Fibroblast of skin of back (primary cell): ENCODE results near the gene QSOX1.

Experiments
- DNase-seq: peaks from one replicate; pipeline ENCODE4 v3.0.0-alpha.2; 2013

The QSOX1 gene

GRCh38 chr1:180171691-180172090 lies 17.0 kb downstream of the QSOX1 start:
- no peak for DNase-seq

DNA sequence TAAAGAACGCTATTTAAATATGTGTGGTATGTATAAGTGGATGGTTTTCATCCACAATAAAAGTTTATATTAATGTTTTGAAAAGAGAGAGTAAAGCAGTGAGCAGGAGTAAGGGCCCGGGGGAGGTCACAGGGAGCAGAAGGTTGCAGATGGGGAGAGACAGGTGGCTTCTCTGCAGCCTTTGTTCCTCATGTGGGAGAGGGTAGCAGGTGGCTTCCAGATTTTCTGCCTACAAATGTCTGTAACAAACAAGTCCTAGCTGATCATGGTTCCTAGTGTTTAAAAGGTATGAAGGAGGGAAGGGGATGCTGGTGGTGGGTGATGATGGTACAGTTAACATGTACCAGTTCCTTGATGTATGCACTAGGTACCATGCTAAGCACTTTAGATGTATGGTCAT lies 18.8 kb downstream of the QSOX1 start:
- no peak for DNase-seq

GRCh38 chr1:180173952-180174351 lies 19.3 kb downstream of the QSOX1 start:
- no peak for DNase-seq

GRCh38 chr1:180175291-180175690 lies 20.6 kb downstream of the QSOX1 start:
- DNase-seq = no peak

- DNase-seq = no peak
Observed at GRCh38 chr1:180175806-180176205, 21.1 kb downstream of the QSOX1 start.

- DNase-seq = no peak
Observed at GRCh38 chr1:180176965-180177364, 22.3 kb downstream of the QSOX1 start.

DNA sequence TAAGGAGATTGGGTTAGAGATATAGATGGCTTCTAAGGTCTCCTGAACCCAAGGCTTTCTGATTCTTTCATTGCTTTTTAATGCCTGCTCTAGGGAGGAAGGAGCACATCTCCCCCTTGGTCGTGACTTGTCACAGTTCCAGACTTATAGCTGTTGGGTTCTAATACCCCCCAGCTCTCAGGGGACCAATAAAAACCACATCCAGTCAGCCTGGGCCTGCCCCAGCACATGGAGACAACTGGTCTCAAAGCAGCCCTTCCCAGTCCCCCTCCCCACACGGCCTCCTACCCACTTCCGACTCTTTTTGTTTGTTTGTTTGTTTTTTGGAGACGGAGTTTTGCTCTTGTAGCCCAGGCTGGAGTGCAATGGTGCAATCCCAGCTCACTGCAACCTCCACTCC lies 23.3 kb downstream of the QSOX1 start:
- no peak for DNase-seq

- peak; percentile 46 for DNase-seq
Observed at GRCh38 chr1:180178511-180179161, 24.0 kb downstream of the QSOX1 start.

- no peak for DNase-seq
Observed at GRCh38 chr1:180179162-180179957, 24.7 kb downstream of the QSOX1 start.

DNA sequence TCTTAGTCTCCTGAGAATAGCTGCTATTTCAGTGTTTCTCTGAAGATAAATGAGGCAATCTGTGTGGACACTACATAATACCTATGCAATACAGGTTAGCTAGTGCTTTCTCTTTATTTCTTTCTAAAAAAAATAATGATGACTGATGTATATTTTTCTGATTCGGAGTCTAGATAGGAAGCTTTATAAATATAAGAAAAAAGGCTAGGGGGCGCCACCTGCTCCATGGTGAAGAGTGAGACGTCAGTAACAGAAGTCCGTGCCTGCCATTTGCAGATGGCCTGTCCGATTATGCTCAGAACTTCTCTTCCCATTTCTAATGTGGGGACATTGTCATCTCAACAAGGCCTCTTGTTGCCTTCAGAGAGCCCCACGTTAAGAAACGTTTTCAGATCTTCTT lies 26.4 kb downstream of the QSOX1 start:
- DNase-seq = peak; percentile 40

DNA sequence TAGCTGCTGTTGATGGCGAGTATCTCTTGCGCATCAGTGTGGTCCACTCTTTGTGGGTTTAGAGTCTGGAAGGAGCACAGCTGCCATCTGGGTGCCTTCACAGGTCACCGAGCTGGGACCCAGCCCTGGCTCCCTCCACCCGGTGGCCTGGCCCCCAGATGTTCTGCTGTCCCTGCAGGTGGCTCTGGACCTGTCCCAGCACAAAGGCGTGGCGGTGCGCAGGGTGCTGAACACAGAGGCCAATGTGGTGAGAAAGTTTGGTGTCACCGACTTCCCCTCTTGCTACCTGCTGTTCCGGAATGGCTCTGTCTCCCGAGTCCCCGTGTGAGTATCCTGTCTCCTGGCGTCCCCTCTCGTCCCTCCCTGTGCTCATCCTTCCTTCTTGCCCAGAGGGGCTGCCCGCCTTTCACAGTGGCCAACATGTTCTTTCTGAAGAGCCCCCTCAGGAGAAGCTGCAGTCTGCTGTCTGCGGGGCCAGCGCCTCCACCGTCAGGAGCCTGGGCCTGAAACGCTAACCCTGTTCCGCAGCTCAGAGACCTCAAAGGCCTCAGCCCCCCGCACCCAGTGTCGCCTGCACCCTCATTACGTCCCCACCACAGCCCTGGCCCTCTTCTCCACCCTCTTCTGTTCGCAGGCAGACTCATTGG lies 27.4 kb downstream of the QSOX1 start:
- no peak for DNase-seq

GRCh38 chr1:180182643-180183311 lies 28.1 kb downstream of the QSOX1 start:
- no peak for DNase-seq

DNA sequence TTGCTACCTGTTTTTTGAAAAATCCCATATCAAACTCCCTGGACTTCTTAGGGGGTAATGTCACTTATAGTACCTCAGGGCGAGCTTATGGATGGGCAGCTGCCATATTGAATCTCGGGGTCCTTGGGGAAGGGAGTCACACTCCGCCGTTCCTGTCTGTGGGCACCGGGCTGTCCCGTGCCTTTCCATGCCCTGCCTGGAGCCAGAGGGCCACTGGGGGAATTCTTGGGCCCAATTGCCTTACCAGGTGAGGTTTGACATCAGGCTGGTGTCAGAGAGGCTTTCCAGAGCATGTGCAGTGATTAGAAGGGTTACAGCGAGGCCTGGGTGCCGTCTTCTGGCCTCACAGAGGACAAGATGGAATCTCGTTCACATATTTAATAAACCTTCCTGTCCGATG lies 28.8 kb downstream of the QSOX1 start:
- DNase-seq = no peak

GRCh38 chr1:180184041-180184440 lies 29.4 kb downstream of the QSOX1 start:
- no peak for DNase-seq

- DNase-seq = no peak
Observed at GRCh38 chr1:180185281-180185680, 30.6 kb downstream of the QSOX1 start.

DNA sequence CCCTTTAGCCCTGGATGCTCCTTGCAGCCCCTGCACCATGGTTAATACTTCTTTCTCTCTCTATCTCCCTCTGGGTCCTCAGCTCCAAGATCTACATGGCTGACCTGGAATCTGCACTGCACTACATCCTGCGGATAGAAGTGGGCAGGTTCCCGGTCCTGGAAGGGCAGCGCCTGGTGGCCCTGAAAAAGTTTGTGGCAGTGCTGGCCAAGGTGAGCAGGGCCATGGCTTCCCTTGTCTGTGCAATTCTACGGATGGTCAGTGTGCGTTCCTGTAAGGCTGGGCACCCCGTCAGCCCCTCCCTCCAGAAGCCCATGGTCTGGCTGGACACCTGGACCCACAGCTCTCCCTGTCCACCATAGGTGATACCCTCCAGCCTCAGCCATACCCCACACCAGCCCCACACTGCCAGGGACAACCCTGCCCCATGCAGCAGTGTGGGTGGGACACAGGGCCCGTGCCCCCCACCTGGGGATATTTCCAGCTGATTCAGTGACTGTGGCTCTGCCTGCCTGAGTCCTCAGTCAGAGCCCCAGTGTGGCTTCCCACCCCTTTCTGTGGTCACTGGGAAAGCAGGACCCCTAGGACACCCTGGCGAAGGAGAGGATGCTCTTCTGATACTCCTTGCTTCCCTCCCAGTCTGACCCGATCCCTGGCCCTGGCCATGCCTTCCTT lies 31.4 kb downstream of the QSOX1 start:
- DNase-seq = no peak

DNA sequence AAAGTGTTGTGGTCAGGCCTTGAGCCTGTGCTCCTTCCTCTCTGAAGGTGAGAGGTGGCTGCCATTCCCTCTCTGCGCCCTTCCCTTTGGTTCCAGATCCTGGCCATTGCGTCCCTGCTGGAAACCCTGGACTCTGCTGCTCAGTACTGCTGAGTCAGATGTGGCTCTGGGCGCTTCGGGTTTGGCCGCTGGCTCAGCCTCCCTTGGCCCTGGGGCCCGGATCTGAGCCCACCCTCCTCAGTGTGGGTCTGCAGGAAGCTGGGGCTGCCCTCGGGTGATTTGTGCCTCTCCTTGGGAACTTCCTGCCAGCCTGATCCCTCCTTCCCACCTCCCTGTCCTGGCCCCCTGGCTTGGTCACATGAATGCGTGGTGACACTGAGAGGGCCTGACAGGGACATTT lies 32.2 kb downstream of the QSOX1 start:
- DNase-seq = no peak

- DNase-seq = no peak
Observed at GRCh38 chr1:180187626-180188025, 33.0 kb downstream of the QSOX1 start.

DNA sequence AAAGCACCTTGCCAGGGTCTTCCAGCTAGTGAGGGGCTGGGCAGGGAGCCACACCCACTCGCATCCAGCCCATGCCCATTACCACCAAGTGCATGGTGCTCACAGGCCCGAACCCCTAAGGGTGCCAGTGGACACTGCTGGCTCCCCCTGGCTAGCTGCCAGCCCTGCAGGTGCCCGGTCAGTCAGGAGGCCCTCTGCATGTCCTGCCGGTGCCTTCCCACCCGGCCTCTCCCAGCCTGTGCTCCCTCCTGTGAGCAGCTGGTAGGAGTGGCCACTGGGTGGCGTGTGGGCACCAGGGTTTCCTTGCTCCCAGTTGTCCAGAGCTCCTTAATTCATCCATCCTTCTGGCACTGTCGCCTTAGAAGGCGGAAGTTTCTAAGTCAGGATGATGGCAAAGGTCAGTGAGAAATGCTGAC lies 33.4 kb downstream of the QSOX1 start:
- DNase-seq = peak; percentile 46

GRCh38 chr1:180188684-180189175 lies 34.1 kb downstream of the QSOX1 start:
- DNase-seq = no peak

DNA sequence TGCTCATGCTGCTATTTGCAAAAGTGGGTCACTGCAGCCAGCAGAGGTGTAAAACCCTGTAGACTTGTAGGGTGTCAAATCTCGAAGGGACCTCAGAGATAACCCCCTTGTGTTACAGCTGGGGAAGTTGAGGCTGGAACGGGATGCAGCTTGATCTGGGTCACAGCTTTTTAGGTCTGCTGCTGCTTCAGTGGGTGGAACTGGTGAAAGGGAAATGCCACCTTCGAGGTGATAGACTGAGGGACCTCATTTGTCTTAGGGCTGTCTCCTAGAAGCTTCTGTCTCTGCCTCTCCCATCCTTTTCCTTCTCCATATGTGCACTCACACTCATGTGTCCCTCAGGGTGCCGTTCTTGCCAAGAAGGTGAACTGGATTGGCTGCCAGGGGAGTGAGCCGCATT lies 35.4 kb downstream of the QSOX1 start:
- DNase-seq = no peak

DNA sequence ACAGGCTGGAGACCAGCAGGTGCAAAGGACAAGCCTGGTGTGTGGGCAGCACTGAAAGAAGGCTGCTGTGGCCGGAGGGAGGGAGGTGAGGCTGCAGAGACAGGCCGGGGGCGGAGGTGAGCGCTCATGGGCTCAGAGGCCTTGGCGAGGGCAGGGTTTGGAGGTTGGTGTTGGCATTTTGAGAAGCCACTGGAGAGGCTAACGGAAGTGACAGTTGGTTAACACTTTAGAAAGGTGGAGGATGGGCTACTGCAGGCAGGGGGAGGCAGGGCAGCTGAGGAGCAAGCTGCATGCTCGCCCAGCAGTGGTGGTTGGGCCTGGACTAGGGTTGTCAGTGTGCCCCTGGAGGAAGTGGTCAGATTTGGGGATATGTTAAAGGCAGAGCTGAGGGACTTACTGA lies 37.5 kb downstream of the QSOX1 start:
- no peak for DNase-seq
